K562 (cell line): ENCODE data around the gene SCAMP3. TPM values are rescaled to one million over a fixed set of nuclear protein-coding genes. Genes with fewer than 3 reads are reported as not detected.

Experiments used
- LARP7 ChIP-seq: fragments of 450-650 bp; IDR thresholded peaks from 2 replicates; pipeline ENCODE4 v1.6.1; 2016
- SUPT5H ChIP-seq: fragments of 450-650 bp; IDR thresholded peaks from 2 replicates; pipeline ENCODE4 v1.6.1; 2016
- TSHZ1 ChIP-seq: fragments of 250-450 bp; sonication (Bioruptor Pico); IDR thresholded peaks from 2 replicates; pipeline ENCODE4 v1.4.0; 2020; ENCODE audit warnings: mild to moderate bottlenecking, moderate library complexity
- ZBTB1 ChIP-seq: sonication (generic); formaldehyde crosslinking; IDR thresholded peaks from 2 replicates; pipeline ENCODE4 v1.8.1; 2023; ENCODE audit warnings: missing genetic modification reagents, low read depth, mild to moderate bottlenecking, borderline replicate concordance
- ZFP1 ChIP-seq: fragments of 450-650 bp; formaldehyde crosslinking; IDR thresholded peaks from 2 replicates; pipeline ENCODE4 v1.4.0; 2020; ENCODE audit warnings: mild to moderate bottlenecking, mixed read lengths
- ZNF444 ChIP-seq: fragments of 250-450 bp; sonication (Bioruptor Pico); IDR thresholded peaks from 2 replicates; pipeline ENCODE4 v1.4.0; 2020; ENCODE audit warnings: mild to moderate bottlenecking, moderate library complexity
- ZNF592 ChIP-seq: fragments of 450-650 bp; IDR thresholded peaks from 2 replicates; pipeline ENCODE4 v1.6.1; 2017; ENCODE audit warnings: antibody characterized with exemption, mild to moderate bottlenecking
- polyA plus RNA-seq, 8 experiments: library from polyadenylated mRNA; depleted of rRNA in 4 of 8; stranded (reverse) in 5 of 8; unstranded in 3 of 8; fragments of >200 nt; fragmentation: Nextera tagmentation in 2 of 8; fragmentation: Illumina TruSeq in 1 of 8; extraction: Ambion mirVana in 2 of 8; extraction: Trizol in 1 of 8; gene quantifications; 2 replicates each; pipeline versions ENCODE4 v1.2.1 to v1.2.3, GENCODE V29; 2011 to 2014; ENCODE audit warnings: inconsistent platforms in 1 of 8, missing spikeins in 1 of 8
- total RNA-seq, 7 experiments: library from RNA; depleted of rRNA in 6 of 7; stranded (reverse); fragments of >200 nt in 6 of 7; fragmentation: Illumina TruSeq in 2 of 7; extraction: Trizol in 2 of 7; gene quantifications; 2 replicates each; pipeline versions ENCODE4 v1.2.1 to v1.2.3, GENCODE V29; 2011 to 2021; ENCODE audit warnings: low replicate concordance in 1 of 7
- TF ChIP-seq, protein P1 (sequence below): fragments of 200-600 bp; sonication (generic); IDR thresholded peaks from one replicate; pipeline ENCODE4 v1.6.1; 2012; ENCODE audit warnings: mild to moderate bottlenecking, low read depth, low read length, inconsistent platforms

SCAMP3 gene
- total and polyA plus RNA-seq, 9 of the 15 experiments (the other 6 are each of a cell fraction or from before 2014, with no cell fraction given), result 14.2 to 131 (median 86.1) TPM

DNA sequence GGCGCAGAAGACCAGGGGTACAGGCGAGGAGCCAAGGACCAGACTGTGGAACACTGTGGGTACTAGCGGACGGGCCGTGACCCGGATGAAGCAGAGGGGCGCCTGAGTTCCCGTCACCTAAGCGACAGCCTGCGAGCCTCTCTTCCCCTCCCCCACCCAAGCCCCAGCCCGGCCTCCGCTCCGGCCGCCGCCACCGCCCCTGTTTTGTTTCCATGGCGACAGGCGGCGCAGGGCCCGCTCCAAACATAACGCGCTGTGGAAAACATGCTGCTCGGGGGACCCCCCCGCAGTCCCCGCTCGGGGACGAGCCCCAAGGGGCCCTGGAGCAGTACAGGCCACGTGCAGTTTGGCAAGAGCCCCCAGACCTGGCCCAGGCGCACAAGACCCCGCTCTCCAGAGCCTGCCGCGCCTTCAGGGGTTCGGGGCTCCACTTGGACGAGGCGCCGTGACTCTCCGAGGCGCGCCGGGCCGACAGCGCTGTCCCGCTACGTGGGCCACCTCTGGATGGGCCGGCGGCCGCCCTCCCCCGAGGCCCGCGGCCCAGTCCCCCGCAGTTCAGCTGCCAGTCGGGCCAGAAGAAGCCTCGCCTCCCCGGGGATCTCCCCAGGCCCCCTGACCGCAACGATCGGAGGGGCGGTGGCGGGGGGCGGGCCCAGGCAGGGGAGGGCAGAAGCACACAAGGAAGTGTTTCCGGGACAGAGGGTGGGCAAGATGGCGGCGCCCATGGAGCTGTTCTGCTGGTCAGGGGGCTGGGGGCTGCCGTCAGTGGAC, 53.4 kb downstream of the SCAMP3 start, which contains the start of gene MTX1 (continued):
- TF ChIP-seq, protein P1, sequence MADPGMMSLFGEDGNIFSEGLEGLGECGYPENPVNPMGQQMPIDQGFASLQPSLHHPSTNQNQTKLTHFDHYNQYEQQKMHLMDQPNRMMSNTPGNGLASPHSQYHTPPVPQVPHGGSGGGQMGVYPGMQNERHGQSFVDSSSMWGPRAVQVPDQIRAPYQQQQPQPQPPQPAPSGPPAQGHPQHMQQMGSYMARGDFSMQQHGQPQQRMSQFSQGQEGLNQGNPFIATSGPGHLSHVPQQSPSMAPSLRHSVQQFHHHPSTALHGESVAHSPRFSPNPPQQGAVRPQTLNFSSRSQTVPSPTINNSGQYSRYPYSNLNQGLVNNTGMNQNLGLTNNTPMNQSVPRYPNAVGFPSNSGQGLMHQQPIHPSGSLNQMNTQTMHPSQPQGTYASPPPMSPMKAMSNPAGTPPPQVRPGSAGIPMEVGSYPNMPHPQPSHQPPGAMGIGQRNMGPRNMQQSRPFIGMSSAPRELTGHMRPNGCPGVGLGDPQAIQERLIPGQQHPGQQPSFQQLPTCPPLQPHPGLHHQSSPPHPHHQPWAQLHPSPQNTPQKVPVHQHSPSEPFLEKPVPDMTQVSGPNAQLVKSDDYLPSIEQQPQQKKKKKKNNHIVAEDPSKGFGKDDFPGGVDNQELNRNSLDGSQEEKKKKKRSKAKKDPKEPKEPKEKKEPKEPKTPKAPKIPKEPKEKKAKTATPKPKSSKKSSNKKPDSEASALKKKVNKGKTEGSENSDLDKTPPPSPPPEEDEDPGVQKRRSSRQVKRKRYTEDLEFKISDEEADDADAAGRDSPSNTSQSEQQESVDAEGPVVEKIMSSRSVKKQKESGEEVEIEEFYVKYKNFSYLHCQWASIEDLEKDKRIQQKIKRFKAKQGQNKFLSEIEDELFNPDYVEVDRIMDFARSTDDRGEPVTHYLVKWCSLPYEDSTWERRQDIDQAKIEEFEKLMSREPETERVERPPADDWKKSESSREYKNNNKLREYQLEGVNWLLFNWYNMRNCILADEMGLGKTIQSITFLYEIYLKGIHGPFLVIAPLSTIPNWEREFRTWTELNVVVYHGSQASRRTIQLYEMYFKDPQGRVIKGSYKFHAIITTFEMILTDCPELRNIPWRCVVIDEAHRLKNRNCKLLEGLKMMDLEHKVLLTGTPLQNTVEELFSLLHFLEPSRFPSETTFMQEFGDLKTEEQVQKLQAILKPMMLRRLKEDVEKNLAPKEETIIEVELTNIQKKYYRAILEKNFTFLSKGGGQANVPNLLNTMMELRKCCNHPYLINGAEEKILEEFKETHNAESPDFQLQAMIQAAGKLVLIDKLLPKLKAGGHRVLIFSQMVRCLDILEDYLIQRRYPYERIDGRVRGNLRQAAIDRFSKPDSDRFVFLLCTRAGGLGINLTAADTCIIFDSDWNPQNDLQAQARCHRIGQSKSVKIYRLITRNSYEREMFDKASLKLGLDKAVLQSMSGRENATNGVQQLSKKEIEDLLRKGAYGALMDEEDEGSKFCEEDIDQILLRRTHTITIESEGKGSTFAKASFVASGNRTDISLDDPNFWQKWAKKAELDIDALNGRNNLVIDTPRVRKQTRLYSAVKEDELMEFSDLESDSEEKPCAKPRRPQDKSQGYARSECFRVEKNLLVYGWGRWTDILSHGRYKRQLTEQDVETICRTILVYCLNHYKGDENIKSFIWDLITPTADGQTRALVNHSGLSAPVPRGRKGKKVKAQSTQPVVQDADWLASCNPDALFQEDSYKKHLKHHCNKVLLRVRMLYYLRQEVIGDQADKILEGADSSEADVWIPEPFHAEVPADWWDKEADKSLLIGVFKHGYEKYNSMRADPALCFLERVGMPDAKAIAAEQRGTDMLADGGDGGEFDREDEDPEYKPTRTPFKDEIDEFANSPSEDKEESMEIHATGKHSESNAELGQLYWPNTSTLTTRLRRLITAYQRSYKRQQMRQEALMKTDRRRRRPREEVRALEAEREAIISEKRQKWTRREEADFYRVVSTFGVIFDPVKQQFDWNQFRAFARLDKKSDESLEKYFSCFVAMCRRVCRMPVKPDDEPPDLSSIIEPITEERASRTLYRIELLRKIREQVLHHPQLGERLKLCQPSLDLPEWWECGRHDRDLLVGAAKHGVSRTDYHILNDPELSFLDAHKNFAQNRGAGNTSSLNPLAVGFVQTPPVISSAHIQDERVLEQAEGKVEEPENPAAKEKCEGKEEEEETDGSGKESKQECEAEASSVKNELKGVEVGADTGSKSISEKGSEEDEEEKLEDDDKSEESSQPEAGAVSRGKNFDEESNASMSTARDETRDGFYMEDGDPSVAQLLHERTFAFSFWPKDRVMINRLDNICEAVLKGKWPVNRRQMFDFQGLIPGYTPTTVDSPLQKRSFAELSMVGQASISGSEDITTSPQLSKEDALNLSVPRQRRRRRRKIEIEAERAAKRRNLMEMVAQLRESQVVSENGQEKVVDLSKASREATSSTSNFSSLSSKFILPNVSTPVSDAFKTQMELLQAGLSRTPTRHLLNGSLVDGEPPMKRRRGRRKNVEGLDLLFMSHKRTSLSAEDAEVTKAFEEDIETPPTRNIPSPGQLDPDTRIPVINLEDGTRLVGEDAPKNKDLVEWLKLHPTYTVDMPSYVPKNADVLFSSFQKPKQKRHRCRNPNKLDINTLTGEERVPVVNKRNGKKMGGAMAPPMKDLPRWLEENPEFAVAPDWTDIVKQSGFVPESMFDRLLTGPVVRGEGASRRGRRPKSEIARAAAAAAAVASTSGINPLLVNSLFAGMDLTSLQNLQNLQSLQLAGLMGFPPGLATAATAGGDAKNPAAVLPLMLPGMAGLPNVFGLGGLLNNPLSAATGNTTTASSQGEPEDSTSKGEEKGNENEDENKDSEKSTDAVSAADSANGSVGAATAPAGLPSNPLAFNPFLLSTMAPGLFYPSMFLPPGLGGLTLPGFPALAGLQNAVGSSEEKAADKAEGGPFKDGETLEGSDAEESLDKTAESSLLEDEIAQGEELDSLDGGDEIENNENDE, result no peak
- TF ChIP-seq ZBTB1 (CRISPR knock-in tag) (no peak), ZFP1 (CRISPR knock-in tag) (no peak), TSHZ1 (CRISPR knock-in tag) (no peak), SUPT5H (peak; percentile 73), LARP7 (no peak), ZNF444 (CRISPR knock-in tag) (no peak), ZNF592 (0 out of 2 replicates have a peak, but pooled peaks have one; percentile 33)
